ENCODE results near the gene MFAP3L. TPM values are rescaled to one million over a fixed set of nuclear protein-coding genes. Genes with fewer than 3 reads are reported as not detected.

The MFAP3L gene
- total RNA-seq, 1 donor from 2014 or later, result 90.2 TPM

GRCh38 chr4:170022211-170022610 lies 4.0 kb downstream of the MFAP3L start:
- DNase-seq (ENCODE audit: low spot score), result no peak

GRCh38 chr4:170017252-170017651 lies 8.9 kb downstream of the MFAP3L start:
- no peak for DNase-seq (ENCODE audit: low spot score)

GRCh38 chr4:170015285-170015684 lies 10.9 kb downstream of the MFAP3L start:
- peak; percentile 56 for DNase-seq (ENCODE audit: low spot score)

GRCh38 chr4:170014359-170015011 lies 11.7 kb downstream of the MFAP3L start:
- DNase-seq (ENCODE audit: low spot score), result no peak

- DNase-seq (ENCODE audit: low spot score), result no peak
These were observed 13.6 kb downstream of the MFAP3L start for GRCh38 chr4:170012629-170012958.

- DNase-seq (ENCODE audit: low spot score), result no peak
These were observed 14.1 kb downstream of the MFAP3L start for GRCh38 chr4:170011921-170012628.

GRCh38 chr4:170009291-170009690 lies 16.9 kb downstream of the MFAP3L start:
- DNase-seq (ENCODE audit: low spot score), result no peak

- no peak for DNase-seq (ENCODE audit: low spot score)
These were observed 17.4 kb downstream of the MFAP3L start for GRCh38 chr4:170008801-170009200.

- no peak for DNase-seq (ENCODE audit: low spot score)
These were observed 17.8 kb downstream of the MFAP3L start for GRCh38 chr4:170008371-170008770.

- DNase-seq (ENCODE audit: low spot score), result no peak
These were observed 19.1 kb downstream of the MFAP3L start for GRCh38 chr4:170007113-170007512.

- no peak for DNase-seq (ENCODE audit: low spot score)
These were observed 20.7 kb downstream of the MFAP3L start for GRCh38 chr4:170005472-170005871.

- no peak for DNase-seq (ENCODE audit: low spot score)
These were observed 21.4 kb downstream of the MFAP3L start for GRCh38 chr4:170004651-170005295.

GRCh38 chr4:170003071-170004070 lies 22.8 kb downstream of the MFAP3L start:
- no peak for DNase-seq (ENCODE audit: low spot score)

- no peak for DNase-seq (ENCODE audit: low spot score)
These were observed 24.4 kb downstream of the MFAP3L start for GRCh38 chr4:170001745-170002267.

- DNase-seq (ENCODE audit: low spot score), result no peak
These were observed 25.0 kb downstream of the MFAP3L start for GRCh38 chr4:170001011-170001744.

- DNase-seq (ENCODE audit: low spot score), result no peak
These were observed 26.3 kb downstream of the MFAP3L start for GRCh38 chr4:169999923-170000322.

GRCh38 chr4:169998981-169999380 lies 27.2 kb downstream of the MFAP3L start:
- DNase-seq (ENCODE audit: low spot score), result no peak

- peak; percentile 70 for DNase-seq (ENCODE audit: low spot score)
These were observed 29.6 kb downstream of the MFAP3L start for GRCh38 chr4:169996379-169997240.

GRCh38 chr4:169993531-169993930 lies 32.7 kb downstream of the MFAP3L start:
- no peak for DNase-seq (ENCODE audit: low spot score)

- no peak for DNase-seq (ENCODE audit: low spot score)
These were observed 37.9 kb downstream of the MFAP3L start for GRCh38 chr4:169988252-169988651.
